ENCODE measurements around the gene CCDC178. TPM values are rescaled to one million over a fixed set of nuclear protein-coding genes. Genes with fewer than 3 reads are reported as not detected.

Gene CCDC178
- total RNA-seq, 2 experiments from 2014 or later: not detected

- H3K4me3 Mint-ChIP-seq: no peak overlapping the region
- intact Hi-C loops (cut with micrococcal nuclease): no loop called here
- H3K36me3 Mint-ChIP-seq (ENCODE audit: low read depth): no peaks in the 10 kb centered on the region
- ChIA-PET POLR2A (no interaction called here), CTCF (no interaction called here)
- no peaks in the 10 kb centered on the region for H3K9me3 Mint-ChIP-seq
- no peak for TF ChIP-seq CTCF (IDR thresholded peaks at IDR 0.05)
- no peak for ATAC-seq
- no peak overlapping the region for H3K27ac Mint-ChIP-seq
- H3K4me1 Mint-ChIP-seq (ENCODE audit: low read depth): no peaks in the 10 kb centered on the region
- no peak for DNase-seq
- H3K27me3 Mint-ChIP-seq: no peaks in the 10 kb centered on the region
Observed at GRCh38 chr18:33205777-33206176, 234.7 kb downstream of the CCDC178 start.

DNA sequence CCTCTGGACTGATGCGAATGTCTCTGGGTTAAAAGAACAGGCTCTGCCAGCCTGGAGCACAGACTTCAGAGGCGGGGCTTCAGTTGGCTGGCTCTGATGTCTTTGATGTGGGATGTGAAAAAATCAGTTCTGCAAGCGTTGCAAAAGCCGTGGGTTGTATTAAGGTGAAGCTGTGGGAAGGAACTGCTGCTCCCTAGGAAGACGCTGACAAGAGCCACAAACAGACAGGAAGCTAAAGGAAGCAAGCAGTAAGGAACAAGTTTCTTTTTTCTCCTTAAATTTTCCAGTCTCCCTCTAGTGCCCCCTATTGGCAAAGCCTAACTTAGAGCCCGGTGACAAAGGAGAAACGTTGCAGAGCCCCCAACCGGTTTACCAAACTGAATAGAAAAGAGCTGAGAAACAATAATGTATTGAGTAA lies 239.0 kb downstream of the CCDC178 start:
- H3K9me3 Mint-ChIP-seq: no peaks in the 10 kb centered on the region
- ATAC-seq: no peak
- no peaks in the 10 kb centered on the region for H3K36me3 Mint-ChIP-seq (ENCODE audit: low read depth)
- H3K4me3 Mint-ChIP-seq: no peak overlapping the region
- no peak for TF ChIP-seq CTCF (IDR thresholded peaks at IDR 0.05)
- ChIA-PET POLR2A (no interaction called here), CTCF (interaction anchor here (1.4 kb wide), 1 partner anchor 12 kb away, joined by 3 read pairs; no protein-coding TSS in a partner anchor)
- no peaks in the 10 kb centered on the region for H3K4me1 Mint-ChIP-seq (ENCODE audit: low read depth)
- no peak for DNase-seq
- no peak overlapping the region for H3K27ac Mint-ChIP-seq
- intact Hi-C loops (cut with micrococcal nuclease): no loop called here
- no peaks in the 10 kb centered on the region for H3K27me3 Mint-ChIP-seq

DNA sequence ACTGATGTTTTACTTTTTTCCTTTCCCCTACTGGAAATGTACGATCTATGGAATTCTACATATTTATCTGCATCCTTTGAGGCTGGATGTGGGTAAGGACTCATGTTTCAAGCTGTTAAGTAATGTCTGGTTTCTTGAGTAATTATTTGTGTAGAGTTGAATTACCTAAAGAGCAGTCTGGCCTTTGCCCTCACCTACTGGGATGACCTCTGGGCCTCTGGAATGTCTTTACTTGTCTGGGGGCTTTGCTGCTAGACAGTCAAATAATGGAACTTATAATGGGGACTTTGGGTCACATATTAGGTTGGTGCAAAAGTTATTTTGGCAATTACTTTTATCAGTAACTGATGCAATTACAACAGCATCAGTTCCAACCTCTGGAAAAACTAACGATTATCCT lies 244.7 kb downstream of the CCDC178 start:
- no peak overlapping the region for H3K27ac Mint-ChIP-seq
- H3K4me1 Mint-ChIP-seq (ENCODE audit: low read depth): no peaks in the 10 kb centered on the region
- ATAC-seq (no peak), DNase-seq (no peak)
- no peaks in the 10 kb centered on the region for H3K9me3 Mint-ChIP-seq
- H3K36me3 Mint-ChIP-seq (ENCODE audit: low read depth): no peaks in the 10 kb centered on the region
- TF ChIP-seq CTCF (IDR thresholded peaks at IDR 0.05): no peak
- no peaks in the 10 kb centered on the region for H3K27me3 Mint-ChIP-seq
- no peak overlapping the region for H3K4me3 Mint-ChIP-seq
- intact Hi-C loops (cut with micrococcal nuclease): no loop called here
- POLR2A ChIA-PET: no interaction called here
- CTCF ChIA-PET: no interaction called here

- no peaks in the 10 kb centered on the region for H3K9me3 Mint-ChIP-seq
- no peak for ATAC-seq
- no peaks in the 10 kb centered on the region for H3K4me1 Mint-ChIP-seq (ENCODE audit: low read depth)
- POLR2A ChIA-PET: no interaction called here
- intact Hi-C loops (cut with micrococcal nuclease): no loop called here
- DNase-seq: no peak
- TF ChIP-seq CTCF (IDR thresholded peaks at IDR 0.05): no peak
- no peaks in the 10 kb centered on the region for H3K27me3 Mint-ChIP-seq
- no peaks in the 10 kb centered on the region for H3K36me3 Mint-ChIP-seq (ENCODE audit: low read depth)
- CTCF ChIA-PET: no interaction called here
- no peak overlapping the region for H3K4me3 Mint-ChIP-seq
- no peak overlapping the region for H3K27ac Mint-ChIP-seq
Observed at GRCh38 chr18:33194793-33195192, 245.7 kb downstream of the CCDC178 start.

DNA sequence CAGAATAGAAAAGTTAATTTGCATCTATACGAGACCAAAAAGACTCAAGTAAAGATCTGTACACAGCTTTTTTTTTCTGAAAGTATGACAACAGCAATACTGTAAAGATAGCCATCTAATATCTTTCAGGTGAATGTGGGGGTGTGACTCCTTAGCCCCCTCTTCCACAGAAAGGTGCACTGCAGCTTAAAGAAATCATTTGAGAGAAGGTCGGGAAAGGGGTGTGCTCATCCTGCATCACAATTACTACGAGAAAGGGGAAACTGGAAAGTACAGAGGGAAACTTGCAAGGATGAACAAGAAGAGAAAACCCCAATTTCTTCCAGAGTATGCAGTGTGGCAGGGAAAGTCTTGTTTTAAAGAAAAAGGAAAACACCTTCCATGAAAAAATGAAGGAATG lies 255.6 kb downstream of the CCDC178 start:
- no peaks in the 10 kb centered on the region for H3K27me3 Mint-ChIP-seq
- H3K4me3 Mint-ChIP-seq: no peak overlapping the region
- intact Hi-C loops (cut with micrococcal nuclease): no loop called here
- ATAC-seq: no peak
- H3K36me3 Mint-ChIP-seq (ENCODE audit: low read depth): no peaks in the 10 kb centered on the region
- no peak for DNase-seq
- H3K9me3 Mint-ChIP-seq: peaks cover 4% of the 10 kb centered on the region
- POLR2A ChIA-PET: interaction anchor here (0.5 kb wide), 1 partner anchor 15 kb away, joined by 3 read pairs; no protein-coding TSS in a partner anchor
- no peak overlapping the region for H3K27ac Mint-ChIP-seq
- no peak for TF ChIP-seq CTCF (IDR thresholded peaks at IDR 0.05)
- CTCF ChIA-PET: no interaction called here
- H3K4me1 Mint-ChIP-seq (ENCODE audit: low read depth): no peaks in the 10 kb centered on the region

All from activated CD8-positive, alpha-beta T cell treated with anti-CD3 and anti-CD28 coated beads for 36 hours (primary cell).